ENCODE results near the gene UBE2S. TPM values are rescaled to one million over a fixed set of nuclear protein-coding genes. Genes with fewer than 3 reads are reported as not detected.

UBE2S gene
- total RNA-seq, result 43.4 TPM

GRCh38 chr19:55407550-55407799 lies at the start of gene UBE2S:
Gene UBE2S (minus strand): TSS chr19:55407788. CDS start chr19:55407589, 199 bp downstream.

DNA sequence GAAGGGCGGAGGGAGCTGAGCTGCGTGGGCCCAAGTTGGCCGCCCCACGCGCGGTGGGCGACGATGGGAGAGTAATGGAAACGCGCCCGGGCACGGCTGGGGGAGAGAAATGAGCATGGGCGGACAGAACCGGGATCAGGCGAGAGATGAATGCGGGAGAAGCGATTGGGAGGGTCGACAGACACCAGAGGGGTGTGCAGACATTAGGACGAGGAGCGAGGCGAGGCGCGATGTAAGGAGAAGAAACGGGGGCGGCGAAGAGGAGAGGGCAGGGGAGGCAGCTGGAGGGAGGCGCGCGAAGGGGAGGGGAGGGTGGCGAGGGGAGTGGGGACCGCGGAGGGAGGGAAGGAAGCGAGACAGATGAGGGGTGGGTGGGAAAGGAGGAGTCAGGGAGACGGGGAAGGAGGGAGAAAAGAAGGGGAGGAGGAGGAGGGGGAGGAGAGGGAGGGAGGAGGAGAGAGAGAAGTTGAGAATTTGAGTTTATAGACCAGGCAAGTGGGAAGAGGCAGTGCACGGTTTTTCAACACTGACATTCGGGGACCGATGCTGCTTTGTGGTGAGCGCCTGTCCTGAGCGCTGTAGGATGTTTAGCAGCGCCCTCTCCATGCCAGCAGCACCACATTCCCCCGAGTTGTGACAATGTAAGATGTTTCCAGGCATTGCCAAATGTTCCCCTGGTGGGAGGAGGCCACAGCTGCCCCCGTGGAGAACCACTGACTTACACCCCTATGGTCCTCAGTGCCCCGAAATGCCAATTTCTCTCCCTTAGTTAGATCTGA lies 35.6 kb upstream of the UBE2S start, which contains the start of gene SHISA7:
TSS of gene SHISA7 (minus strand) at position 256 of the 779 bp plus-strand sequence. CDS start 437 bp downstream, outside the sequence.

GRCh38 chr19:55385724-55386492 lies 21.7 kb downstream of the UBE2S start, which contains the start of gene RPL28:
Gene RPL28 (plus strand): TSS chr19:55385932. CDS start chr19:55386358, 426 bp downstream.

DNA sequence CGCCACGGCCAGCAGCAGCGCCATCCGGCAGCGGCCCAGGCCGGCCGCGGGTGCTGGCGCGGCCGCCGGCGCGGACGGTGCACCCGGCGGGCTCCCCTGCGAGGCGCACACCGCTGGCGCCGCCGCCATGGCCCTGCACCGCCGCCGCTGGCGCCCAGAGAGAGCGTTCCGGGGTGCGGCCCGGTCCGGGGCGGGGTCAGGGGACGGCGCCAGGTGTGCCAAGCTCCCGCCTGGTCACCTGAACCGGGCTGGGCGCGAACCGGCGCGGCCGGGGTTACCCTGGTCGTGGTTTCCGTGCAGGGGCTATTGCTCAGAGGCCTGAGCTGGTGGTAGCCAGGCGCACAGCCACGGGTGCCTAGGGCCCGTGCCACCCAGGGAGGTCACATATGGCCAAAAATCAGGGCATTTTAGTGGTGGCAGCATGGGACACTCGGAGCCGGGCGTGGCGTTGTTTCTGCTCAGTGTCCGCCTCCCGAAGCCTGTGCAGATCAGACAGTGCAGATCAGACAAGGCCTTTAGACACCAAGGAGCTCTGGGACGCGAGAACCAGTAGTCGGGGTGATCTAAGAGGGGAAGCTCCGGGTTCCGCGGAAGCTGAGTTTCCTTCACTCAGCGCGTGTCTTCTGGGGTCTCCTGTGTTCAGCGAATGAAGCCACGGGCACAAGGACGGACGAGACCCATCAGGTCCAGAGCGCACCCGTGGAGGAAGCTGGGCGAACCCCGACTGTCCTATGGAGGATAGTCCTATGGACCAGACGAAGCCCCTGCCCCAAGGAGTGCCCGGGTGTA lies 23.3 kb downstream of the UBE2S start, which contains the start of gene TMEM238:
TSS of gene TMEM238 (minus strand) at position 162 of the 789 bp plus-strand sequence. CDS start at position 129, 33 bp downstream.

DNA sequence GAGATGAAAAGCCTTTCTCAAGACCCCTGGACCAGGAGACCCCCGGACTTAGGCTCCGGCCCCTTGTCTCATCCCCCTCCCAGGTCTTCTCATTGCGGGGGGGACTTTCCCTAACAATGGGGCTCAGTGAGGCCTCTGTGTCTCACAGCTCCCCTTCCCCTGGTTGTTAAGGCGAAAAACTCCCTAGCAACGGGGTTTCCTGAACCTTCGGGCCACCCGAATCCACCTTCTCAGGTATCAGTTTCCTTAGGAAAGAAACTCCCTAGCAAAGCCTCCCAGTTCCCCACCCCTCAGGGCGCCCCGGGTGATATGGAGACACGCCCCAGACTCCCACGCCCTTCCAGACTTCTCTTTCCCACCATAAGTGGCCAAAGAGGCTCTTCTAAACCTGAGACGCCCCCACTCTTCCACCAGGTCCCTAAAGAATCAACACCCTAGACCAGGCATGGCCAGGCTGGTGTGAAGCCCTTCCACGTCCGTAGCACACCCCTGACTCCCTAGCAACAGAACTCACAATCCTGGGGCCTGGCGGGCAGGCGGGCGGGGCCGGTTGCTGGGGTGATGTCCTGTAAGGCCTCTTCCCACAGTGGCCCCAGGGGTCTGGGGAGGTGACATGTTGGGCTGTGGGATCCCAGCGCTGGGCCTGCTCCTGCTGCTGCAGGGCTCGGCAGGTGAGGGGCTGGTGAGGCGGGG lies 31.2 kb downstream of the UBE2S start, which contains the start of gene TMEM190:
TSS of gene TMEM190 (plus strand) at position 586 of the 693 bp plus-strand sequence. CDS start at position 614, 28 bp downstream.

GRCh38 chr19:55370305-55370988 lies 37.1 kb downstream of the UBE2S start, which contains the start of gene IL11:
Gene IL11 (minus strand): TSS chr19:55370463. CDS start chr19:55370310, 153 bp downstream.

DNA sequence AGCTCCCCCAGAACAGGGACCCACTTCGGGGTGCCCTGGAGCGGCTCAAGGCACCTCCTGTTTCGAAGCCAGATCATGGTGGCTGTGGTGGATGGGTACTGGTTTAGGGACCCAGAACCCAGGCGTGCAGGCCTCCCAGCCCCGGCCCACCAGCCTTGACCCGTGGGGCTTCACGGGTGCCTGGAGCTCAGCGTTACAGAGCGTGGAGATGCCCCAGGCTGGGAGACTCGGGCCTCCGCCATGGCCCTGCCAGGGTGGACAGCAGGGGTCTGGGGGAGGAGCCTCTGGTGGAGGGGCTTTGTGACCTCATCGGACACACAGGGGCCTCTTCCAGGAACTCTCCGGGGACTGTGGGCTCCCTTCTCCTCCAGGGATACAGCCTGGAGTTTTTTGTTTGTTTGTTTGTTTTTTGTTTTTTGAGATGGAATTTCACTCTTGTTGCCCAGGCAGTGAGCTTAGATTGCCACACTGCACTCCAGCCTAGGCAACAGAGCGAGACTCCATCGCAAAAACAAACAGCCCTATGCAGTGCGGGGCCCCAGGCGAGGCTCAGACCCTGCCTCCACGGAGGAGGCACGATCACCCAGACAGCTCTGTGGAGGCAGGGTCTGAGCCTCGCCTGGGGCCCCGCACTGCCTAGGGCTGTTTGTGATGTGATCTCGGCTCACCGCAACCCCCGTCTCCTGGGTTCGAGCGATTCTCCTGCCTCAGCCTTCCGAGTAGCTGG lies 44.4 kb downstream of the UBE2S start, which contains the start of gene GARIN5B:
TSS of gene GARIN5B (minus strand) at position 271 of the 727 bp plus-strand sequence. CDS start at position 77, 194 bp downstream.

DNA sequence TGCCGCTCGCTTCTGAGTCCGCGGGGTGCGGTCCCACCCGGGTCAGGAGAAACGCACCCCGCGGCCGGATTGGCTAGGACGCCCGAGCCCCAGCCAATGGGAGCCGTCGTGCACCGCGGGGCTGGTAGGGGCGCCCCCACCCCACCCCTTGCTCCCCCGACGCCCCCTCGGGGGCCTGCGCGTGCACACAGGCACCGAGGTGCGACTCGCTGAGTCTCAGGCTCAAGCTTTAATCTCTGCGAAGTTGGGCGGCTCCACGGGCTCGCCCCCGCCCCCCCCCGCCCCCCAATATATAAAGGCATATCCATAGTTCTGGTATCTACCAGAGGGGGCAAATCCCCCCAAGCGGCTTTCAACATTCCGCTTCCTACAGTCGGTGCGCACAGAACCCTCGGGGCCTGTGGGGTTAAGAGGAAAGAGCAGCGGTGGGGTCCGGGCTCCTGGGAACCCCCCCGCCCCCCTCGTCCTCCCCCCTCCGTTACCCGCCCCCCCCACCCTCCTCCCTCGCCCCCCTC lies 52.8 kb downstream of the UBE2S start, which contains the start of gene COX6B2:
TSS of gene COX6B2 (minus strand) at position 22 of the 515 bp plus-strand sequence. CDS start 198 bp downstream, outside the sequence.

Other genes with a start within 250 kb of the UBE2S start
- 3.9 TPM for gene DNAAF3, start 241.2 kb downstream of the UBE2S start, total RNA-seq
- gene SYT5, start 227.5 kb downstream of the UBE2S start, total RNA-seq, result 67.4 TPM
- 0.69 TPM for gene PTPRH, start 198.3 kb downstream of the UBE2S start, total RNA-seq
- gene TMEM86B, start 179.0 kb downstream of the UBE2S start, total RNA-seq, result 0.92 TPM
- 23.1 TPM for gene PPP6R1, start 148.8 kb downstream of the UBE2S start, total RNA-seq
- gene HSPBP1, start 127.7 kb downstream of the UBE2S start, total RNA-seq, result 29.8 TPM
- gene BRSK1, start 123.8 kb downstream of the UBE2S start, total RNA-seq, result 111 TPM
- gene TMEM150B, start 82.4 kb downstream of the UBE2S start, total RNA-seq, result not detected
- gene KMT5C, start 67.9 kb downstream of the UBE2S start, total RNA-seq, result 11.3 TPM
- 0.92 TPM for gene COX6B2, start 53.1 kb downstream of the UBE2S start, total RNA-seq
- gene GARIN5B, start 44.5 kb downstream of the UBE2S start, total RNA-seq, result not detected
- gene IL11, start 37.3 kb downstream of the UBE2S start, total RNA-seq, result 0.23 TPM
- gene TMEM190, start 31.0 kb downstream of the UBE2S start, total RNA-seq, result not detected
- not detected for gene TMEM238, start 23.5 kb downstream of the UBE2S start, total RNA-seq
- 129 TPM for gene RPL28, start 21.9 kb downstream of the UBE2S start, total RNA-seq
- gene SHISA7, start 35.5 kb upstream of the UBE2S start, total RNA-seq, result 4.6 TPM
- gene ISOC2, start 53.9 kb upstream of the UBE2S start, total RNA-seq, result 20.5 TPM
- gene C19orf85, start 57.0 kb upstream of the UBE2S start, total RNA-seq, result not detected
- gene ZNF628, start 68.8 kb upstream of the UBE2S start, total RNA-seq, result 1.6 TPM
- gene NAT14, start 77.4 kb upstream of the UBE2S start, total RNA-seq, result 20.3 TPM
- 0.23 TPM for gene SSC5D, start 80.6 kb upstream of the UBE2S start, total RNA-seq
- gene SBK2, start 129.3 kb upstream of the UBE2S start, total RNA-seq, result not detected
- gene SBK3, start 137.8 kb upstream of the UBE2S start, total RNA-seq, result not detected
- 4.6 TPM for gene ZNF579, start 173.1 kb upstream of the UBE2S start, total RNA-seq
- gene FIZ1, start 191.7 kb upstream of the UBE2S start, total RNA-seq, result 5.3 TPM
- 3.0 TPM for gene ZNF524, start 192.5 kb upstream of the UBE2S start, total RNA-seq
- gene ZNF865, start 197.9 kb upstream of the UBE2S start, total RNA-seq, result 1.8 TPM
- 6.5 TPM for gene ZNF784, start 216.8 kb upstream of the UBE2S start, total RNA-seq
- 6.9 TPM for gene ZNF580, start 233.2 kb upstream of the UBE2S start, total RNA-seq
- 7.8 TPM for gene ZNF581, start 235.9 kb upstream of the UBE2S start, total RNA-seq
- gene CCDC106, start 240.4 kb upstream of the UBE2S start, total RNA-seq, result 16.6 TPM
- 76.1 TPM for gene U2AF2, start 247.2 kb upstream of the UBE2S start, total RNA-seq